AML-193 (cell line): Measurements from ENCODE around the gene ELL2.

ENCODE experiments used
- DNase-seq, 2 experiments: peaks; one replicate each; lab custom pipeline; 2025; lab: John Stamatoyannopoulos, UW

ELL2 gene

DNA sequence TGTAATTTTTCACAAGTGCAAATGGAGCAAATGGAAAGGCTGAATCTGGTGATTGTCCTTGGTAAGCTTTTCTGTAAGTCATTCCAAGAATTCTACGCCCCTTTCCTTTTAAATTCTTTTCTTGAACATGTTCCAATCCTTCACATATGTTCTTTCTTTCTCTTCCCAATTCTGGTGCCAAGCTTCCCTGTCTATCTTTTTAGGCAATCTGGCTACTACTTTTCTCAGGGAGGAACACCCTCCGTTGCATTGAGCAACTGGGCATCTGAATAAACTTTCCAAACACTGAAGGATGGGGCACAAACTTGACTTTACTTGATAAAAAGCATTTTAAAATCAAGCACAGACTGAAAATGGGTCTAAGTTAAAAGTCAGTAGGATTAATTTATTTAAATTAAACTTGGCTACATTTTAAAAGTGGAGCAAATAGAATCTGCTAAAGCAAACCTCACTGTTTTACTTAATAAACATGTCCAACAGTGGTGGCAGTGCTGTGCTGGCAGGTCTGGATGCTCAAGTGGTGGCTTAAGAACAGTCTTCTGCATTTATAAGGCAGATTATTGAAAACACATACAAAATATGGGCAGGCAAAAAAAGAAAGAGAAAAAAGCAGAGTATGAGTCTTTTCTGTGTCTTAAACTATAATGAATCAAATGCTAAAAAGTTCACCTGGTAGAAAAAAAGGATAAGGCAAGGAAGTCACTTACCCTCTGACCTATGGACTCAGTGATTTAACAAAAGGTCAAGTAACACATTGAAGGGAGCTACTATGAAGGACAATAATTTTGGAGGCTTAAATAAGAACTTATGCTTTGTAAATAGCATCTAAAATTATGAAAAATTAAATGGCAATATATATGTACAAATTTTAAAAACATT, 5.4 kb downstream of the ELL2 start:
- peak in 1 of 2 experiments; percentile 14 for DNase-seq

DNA sequence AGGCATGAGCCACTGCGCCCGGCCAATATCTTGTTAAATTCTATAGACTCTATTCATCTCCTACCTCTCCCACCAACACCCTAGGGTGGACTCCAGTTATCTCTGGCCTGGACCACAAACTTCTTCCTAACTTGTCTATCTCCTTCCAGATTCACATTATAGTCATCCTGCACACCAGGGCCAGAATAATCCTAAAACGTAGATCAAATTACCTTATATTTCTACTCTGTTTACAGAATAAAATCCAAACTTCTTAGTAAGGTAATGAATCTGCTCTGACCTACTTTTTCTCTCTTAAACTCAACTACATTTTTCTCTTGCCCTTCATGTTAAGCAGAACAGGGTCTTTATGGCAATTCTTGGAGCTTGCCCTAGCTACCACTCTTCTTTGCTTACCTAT, 6.9 kb downstream of the ELL2 start:
- no peak for DNase-seq

DNA sequence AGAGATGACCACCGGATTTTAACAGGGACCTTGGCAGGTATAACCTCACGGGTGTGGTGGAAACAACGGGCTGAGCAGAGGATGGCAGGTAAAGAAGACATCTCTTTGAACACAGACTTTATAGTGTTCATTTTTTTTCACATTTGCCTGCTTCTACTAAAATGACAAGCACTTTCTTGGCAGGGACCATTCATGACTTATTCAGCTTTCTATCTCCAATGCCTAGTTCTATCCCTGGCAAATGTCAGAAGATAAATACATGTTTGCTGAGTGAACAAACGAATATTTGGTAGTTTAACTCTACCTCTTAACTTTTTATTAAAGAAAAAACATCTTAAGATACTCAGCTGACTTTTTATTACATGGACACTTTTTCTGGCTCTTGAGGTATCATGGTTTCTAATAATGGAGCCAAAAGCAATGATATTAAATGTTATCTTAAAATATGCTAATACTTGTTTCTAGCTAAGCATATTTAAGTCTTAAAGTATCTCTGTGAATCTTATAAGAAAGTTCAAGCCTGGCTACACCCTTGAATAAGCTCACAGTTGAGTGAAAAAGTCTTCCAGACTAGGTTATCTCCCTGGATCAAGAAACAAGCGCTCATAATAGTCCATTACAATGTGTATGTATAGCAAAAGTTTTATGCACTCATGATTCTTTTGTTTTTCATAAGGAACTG, 8.5 kb downstream of the ELL2 start:
- no peak for DNase-seq

DNA sequence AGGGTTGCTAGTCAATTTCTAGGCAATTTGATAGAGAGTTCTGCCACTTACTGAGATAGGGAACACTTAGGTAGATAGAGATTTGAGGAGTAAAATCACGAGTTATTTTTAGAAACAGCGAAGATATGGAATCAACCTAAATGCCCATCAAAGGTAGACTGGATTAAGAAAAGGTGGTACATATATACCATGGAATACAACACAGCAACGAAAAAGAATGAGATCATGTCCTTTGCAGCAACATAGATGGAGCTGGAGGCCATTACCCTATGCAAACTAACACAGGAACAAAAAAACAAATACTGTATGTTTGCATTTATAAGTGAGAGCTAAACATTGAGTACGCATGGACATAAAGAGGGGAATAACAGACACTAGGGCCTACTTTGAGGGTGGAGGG, 9.7 kb downstream of the ELL2 start:
- no peak for DNase-seq

DNA sequence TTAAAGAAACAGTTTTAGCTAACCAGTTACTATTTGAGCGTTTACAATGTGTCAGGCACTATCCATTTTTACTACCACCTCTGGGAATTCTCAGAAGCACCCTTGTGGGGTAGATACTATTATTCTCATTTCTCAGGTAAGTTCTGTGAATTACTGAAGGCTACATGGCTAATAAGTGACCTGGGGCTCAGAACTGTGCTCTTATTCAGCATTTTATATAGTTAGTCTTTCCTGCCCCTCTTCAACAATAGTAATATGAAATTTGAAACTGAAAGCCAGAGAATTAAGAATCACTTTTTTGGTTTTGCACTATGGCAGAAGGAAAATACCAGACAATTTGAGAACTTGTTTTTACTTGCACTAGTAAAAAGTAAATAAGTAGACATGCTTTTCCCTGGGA, 11.8 kb downstream of the ELL2 start:
- DNase-seq, result no peak

DNA sequence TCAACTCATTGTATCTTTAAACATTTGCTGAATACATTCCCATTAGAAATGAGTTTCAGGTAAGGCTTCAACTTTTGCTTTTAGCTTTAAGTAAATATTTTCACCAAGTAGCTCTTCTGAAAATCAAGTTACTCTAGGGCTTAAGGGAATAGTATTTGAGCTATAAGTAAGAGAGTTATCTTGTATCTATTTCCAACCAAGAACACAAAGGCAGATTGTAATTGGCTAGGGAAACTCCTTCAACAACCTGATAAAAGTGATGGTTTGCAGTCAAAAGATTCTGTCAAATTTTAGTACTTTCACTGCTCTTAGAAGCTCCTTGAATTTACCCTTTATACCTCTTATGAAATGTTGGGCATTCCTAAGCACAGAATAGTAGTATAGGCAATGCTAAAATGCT, 13.0 kb downstream of the ELL2 start:
- DNase-seq, result no peak

DNA sequence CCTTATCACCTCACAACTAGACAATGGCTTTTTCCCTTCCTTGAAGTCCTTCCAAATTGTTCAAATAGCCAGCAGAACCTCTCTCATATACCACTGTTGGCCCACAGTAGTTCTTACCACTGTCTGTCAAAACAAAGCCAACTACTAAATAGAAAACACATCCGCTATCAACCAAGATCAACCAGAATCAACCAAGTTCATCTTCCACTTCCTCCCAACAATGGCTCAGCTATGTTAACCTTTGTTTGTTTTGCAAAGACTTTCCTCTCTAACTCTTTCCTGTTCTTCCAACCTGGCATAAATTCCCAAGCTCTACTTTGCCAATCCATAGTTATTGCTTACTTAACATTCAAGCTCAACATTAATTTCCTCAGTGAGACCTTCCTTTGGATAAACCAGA, 15.2 kb downstream of the ELL2 start:
- DNase-seq, result no peak

DNA sequence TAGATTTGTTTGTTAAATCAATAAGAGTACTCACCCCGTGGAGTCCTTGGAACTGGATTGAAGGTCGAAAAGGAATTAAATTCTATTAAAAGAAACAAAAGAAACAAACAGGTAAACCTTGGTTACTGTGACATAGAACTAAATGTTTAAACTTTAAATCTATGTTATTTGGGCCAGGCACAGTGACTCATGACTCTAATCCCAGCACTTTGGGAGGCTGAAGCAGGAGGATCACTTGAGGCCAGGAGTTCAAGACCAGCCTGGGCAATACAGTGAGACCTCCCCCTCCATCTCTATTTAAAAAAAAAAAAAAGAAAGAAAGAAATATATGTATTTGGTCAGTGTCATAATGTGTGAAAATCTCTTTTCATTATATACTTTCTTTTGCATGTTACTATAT, 18.7 kb downstream of the ELL2 start:
- DNase-seq, result no peak

DNA sequence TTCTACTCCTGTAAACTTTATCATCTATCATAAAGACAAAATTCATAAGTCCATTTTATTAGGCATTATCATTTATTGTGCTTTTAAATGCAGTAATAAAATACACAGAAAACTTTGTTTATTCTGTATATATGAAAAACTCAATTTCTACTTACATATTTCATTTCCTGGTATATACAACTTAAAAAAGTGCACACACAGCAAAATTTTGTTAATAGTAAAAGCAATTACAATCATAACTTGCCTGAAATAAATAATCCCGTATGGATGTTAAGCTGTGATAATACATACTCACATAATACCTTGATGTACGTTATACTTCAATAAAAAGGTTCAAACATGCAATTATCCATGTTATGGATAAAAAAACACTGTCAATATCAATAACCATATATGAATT, 19.2 kb downstream of the ELL2 start:
- no peak for DNase-seq

DNA sequence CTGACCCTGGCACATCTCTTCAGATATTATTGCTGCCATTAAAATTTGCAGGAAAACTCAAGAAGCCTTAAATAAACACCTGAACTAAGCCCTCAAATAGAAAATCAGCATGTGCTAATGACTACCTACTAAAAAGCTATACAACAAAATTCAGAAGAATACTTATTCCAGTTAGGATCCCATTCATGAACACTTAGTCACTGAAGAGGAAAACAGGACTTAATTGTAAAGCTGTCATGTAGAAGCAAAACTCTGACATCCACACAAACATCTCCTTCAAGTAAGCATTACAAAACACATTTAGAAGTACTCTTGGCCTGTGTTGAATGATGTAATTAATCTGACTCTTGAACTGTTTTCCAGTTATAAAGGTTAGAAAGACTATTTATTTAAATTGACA, 19.9 kb downstream of the ELL2 start:
- DNase-seq, result no peak

DNA sequence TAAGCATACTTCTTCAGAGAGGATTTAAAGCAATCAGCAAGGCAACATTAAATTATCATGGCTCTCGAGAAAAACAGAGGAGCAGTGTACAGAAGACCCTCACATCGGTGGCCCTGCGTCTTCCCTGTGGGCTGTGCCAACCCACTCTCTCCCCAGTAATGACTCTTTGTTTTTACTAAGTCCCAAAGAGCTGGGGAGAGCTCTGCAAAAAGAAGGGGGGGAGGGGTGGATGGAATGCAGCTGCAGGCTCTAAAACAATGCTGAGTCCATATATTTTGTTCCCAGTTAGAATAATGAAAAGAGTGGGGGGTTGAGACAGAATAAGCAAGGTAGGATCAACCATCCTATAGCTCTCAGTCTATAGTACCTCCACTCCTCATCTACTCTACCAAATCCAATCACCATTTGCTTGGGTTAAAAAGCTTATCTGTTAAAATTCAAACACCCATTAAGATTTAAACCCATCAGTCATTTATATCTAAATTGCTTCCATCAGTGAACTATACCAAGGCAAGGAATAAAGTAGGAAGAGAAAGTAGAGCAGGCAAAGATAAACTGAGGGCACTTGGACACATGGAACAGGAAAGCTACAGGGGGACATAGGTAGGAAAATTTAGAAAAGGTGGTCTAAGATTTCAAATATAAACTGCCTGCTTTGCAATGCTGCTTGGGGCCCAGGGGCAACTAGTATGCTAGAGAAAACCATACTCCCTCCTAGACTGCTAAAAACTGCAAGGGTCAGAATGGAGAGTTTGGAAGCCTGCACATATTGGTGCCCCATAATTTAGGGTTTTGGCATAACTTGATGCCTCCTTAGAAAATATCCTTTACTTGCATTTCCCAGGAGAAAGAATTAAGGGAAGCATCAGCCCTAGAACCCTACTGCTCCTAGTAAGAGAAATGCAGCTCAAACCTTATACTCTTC, 20.6 kb downstream of the ELL2 start:
- DNase-seq, result no peak

DNA sequence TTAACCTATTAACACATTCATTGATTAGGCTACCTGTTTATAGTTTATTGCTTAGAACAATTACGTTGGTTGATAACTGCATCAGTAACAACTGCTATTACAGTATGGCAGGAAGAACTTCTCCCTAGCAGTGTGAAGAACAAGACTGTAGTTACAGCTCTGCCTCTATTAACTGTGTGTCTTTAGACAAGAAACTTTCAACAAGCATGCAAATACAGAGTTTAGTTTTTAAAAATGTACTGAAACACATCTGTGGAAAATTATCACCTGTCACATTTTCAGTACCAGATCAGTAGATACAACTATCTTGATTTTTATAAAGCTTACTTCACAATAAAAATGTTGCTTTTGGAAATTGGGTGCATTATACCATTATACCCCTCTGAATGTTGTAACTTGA, 22.2 kb downstream of the ELL2 start:
- no peak for DNase-seq

DNA sequence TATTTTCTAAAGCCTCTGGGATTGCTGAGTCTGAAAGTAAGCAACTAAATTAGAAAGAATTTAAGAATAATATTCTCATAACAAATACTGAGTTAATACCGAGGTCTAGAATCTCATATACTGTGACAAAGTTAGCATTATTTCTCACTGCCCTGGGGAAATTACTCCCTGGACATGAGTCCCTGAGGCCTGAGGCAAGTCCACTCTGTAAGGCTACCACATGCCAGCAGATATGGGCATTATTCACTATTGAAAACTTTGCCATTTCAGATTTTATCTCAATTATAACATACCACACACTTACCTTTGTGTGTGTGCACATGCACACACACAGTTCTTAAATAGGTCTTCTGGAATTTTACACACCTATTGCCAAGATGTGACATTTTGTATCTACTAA, 22.9 kb downstream of the ELL2 start:
- no peak for DNase-seq

DNA sequence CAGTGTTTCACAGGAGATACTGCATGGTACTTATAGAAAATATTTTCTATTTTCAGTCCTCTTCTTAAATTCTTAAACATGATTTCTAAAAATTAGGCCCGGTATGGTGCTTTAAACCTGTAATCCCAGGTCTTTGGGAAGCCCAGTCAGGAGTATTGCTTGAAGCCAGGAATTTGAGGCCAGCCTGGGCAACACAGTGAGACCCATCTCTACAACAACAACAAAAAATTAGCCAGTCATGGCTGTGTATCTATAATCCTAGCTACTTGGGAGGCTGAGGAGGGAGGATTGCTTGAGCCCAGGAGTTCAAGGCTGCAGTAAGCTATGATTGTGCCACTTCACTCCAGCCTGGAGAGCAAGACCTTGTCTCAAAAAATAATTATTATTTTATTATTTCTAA, 23.3 kb downstream of the ELL2 start:
- no peak for DNase-seq

DNA sequence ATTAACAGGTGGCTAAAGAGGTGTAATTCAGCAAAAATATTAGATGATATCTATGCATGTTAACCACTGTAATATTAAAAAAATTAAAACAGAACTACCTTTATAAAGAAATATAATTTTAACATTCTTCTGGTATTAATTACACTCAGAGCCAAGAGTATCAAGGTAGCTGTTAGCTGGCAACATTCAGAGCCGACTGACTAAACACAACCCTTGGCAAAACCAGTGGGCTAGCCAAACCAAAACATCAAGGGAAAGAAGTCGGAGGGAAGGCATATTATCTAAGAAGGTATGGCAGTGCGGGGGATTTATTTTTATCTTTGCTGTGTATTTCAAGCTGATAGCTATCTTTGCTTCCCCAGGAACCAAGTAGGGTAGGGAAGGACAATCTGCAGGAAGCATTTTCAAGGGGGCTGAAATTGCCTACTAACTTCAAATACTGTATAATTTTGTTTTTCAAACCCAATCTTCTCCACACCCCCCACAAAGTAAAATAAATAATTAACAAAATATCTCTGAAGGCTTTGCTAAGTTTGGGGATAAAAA, 24.0 kb downstream of the ELL2 start:
- DNase-seq, result no peak

DNA sequence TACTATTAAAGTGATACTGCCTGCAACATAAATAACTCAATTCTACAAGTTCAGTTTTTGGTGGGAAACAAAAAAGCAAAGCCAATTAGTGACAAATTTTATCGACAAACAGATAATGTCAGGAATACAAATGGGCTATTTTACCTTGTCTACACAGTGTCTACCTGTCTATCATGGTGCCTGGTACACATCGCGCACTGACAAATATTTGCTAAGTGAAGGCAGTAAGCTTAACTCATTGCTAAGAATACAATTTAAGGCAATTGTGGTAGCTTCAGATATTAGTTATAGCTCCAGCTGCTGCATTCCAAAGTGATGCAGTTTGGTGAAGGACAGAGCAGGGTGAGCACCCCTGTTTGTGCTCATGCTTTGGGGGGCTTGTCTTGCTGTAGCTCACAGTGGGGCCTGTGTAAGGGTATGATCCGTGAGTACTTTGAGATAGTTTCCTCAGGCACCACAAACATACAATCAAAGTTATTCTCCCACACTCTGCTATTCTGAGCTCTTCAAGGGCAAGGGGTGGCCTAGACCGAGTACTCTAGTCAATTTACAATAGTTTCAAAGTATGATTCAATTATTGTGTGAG, 24.7 kb downstream of the ELL2 start:
- DNase-seq, result no peak

DNA sequence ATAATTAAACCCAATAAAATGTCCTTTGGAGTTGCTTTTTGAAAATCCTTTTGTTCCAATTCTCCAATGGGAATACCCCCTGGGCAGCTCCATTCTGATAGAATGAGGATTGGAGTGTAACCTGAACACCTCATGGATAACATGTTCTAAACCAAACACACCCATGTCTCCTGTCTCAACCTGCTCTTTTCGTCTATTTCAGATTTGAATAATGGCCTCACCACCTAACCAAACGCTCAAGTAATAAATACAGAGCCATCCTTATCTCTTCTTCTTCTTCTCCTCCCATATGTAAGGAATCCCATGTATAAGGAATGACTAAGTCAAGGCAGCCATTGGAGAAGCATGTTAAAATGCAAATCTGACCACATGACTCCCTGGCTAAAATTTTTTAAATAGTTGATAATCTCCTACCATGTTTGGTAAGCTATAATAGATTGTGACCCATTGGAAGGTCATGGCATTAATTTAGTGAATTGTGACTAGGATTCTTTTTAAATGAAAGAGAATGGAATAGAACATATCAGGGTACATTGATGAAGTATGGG, 26.0 kb downstream of the ELL2 start:
- no peak for DNase-seq

DNA sequence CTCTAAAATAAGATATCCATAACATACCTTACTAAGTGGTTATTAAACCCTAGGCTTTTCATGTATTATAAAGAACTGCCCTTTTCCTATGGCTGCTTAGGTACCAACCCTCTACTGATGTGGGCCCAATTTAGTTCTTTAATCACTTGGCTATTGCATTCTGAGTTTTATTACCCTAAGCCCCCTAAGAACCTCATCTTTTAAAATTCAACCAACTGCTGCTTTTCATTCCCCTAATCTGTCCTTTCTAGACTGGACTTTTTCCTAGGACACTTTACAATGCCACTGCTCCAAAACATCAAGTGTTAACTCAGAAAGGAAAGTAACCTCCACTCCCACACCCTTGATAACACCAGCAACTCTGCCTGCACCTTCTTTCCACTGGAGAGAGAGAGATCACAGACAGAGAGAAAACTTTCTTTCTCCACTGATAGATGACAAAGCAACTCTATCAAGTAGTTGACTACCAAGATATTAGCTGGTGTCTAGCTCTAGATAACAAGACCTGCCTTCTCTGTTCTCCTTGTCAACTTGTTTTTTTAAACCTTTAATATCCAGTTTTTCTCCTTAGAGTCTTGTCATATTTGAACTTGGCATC, 27.3 kb downstream of the ELL2 start:
- DNase-seq, result no peak

DNA sequence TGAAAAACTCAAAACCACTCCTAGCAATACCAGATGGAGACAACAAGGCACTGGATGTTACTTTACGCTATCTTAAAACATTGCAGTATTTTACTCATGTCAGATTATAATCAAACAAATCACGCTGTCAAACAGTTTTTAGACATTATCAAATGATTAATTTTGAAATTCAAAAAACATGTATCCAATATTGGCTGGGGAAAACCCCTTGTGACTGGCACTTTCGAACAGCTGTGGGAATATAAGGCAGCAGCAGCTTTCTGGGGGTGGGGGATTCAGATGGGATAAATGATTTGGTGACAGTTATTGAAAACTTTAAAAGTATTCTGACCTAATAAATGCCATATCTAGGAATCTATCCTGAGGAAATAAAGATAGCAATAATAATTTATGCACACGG, 28.7 kb downstream of the ELL2 start:
- DNase-seq, result no peak

DNA sequence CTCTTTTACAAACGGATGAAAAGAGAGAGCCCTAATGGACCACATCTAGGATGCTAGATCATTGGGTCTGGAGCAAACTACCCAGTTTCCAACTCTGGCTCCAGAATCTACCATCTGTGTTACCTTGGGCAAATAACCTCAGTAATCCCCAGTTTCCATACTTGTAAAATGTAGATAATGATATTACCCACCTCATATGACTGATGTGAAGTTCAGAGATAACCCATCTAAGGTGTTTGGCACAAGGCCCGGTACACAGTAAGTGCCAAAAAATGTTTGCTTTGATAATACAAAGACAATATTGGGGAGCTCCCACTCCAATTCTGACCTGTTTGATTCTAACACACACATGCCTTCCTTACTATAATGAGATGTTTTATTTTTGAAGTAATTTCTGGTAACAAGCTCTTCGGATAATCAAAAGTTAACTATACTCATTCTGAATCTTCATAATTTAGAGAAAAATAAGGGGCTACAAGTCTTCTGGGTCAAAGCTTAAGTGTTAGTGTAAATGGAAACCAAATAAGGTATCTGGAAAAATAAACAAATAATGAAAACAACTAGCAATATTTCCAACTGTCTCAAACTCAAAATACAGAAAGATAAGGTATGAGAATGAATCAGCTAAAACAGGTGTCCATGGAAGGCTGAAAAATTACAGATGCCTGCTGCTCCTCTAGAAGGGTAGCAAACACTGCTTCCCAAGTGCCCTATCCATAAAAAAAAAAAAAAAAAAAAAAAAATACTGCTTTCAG, 30.4 kb downstream of the ELL2 start:
- no peak for DNase-seq
